GM12878 (cell line): ENCODE results near the gene IGF2R. TPM values are rescaled to one million over a fixed set of nuclear protein-coding genes. Genes with fewer than 3 reads are reported as not detected.

ENCODE experiments used
- ATF3 ChIP-seq: IDR thresholded peaks from 2 replicates; pipeline ENCODE4 v1.6.1; 2011; ENCODE audit warnings: low read depth, mild to moderate bottlenecking, low read length, moderate library complexity, borderline replicate concordance; ENCODE audit errors: extremely low read depth
- BCLAF1 ChIP-seq: fragments of 450-650 bp; IDR thresholded peaks from 2 replicates; pipeline ENCODE4 v1.6.1; 2017; ENCODE audit warnings: antibody characterized with exemption, mild to moderate bottlenecking, moderate library complexity
- E4F1 ChIP-seq: fragments of 450-650 bp; IDR thresholded peaks from 2 replicates; pipeline ENCODE4 v1.6.1; 2018; ENCODE audit warnings: borderline replicate concordance, mild to moderate bottlenecking; ENCODE audit not compliant: partially characterized antibody
- IKZF1 ChIP-seq: fragments of 450-650 bp; conservative IDR thresholded peaks from 2 replicates; pipeline ENCODE4 v1.6.1; 2017; ENCODE audit warnings: antibody characterized with exemption, mild to moderate bottlenecking
- KLF5 ChIP-seq: fragments of 450-650 bp; IDR thresholded peaks from 2 replicates; pipeline ENCODE4 v1.6.1; 2014; ENCODE audit warnings: mild to moderate bottlenecking; ENCODE audit not compliant: partially characterized antibody
- MTA2 ChIP-seq: fragments of 450-650 bp; IDR thresholded peaks from 2 replicates; pipeline ENCODE4 v1.6.1; 2016; ENCODE audit warnings: low read depth, mild to moderate bottlenecking, moderate library complexity
- MYB ChIP-seq: fragments of 150-350 bp; IDR thresholded peaks from 2 replicates; pipeline ENCODE4 v1.6.1; 2014; ENCODE audit warnings: mild to moderate bottlenecking, low read depth, low read length, borderline replicate concordance
- RELB ChIP-seq: fragments of 450-650 bp; IDR thresholded peaks from 2 replicates; pipeline ENCODE4 v1.6.1; 2017; ENCODE audit warnings: low read depth, mild to moderate bottlenecking, moderate library complexity
- SRF ChIP-seq, 2 experiments: IDR thresholded peaks; 2 replicates each; pipeline ENCODE4 v1.6.1; 2011; ENCODE audit warnings: low read depth in 2 of 2, low read length in 2 of 2, mild to moderate bottlenecking in 1 of 2, moderate library complexity in 1 of 2
- ZBTB4 ChIP-seq: fragments of 450-650 bp; formaldehyde crosslinking; IDR thresholded peaks from 2 replicates; pipeline ENCODE4 v1.4.0; 2022; ENCODE audit warnings: mild to moderate bottlenecking, moderate library complexity
- ZNF24 ChIP-seq: fragments of 450-650 bp; IDR thresholded peaks from 2 replicates; pipeline ENCODE4 v1.6.1; 2017; ENCODE audit warnings: antibody characterized with exemption, mild to moderate bottlenecking
- ZNF592 ChIP-seq: fragments of 450-650 bp; IDR thresholded peaks from 2 replicates; pipeline ENCODE4 v1.6.1; 2017; ENCODE audit warnings: mild to moderate bottlenecking, moderate library complexity
- polyA plus RNA-seq, 11 experiments: library from polyadenylated mRNA; depleted of rRNA in 4 of 11; unstranded in 6 of 11; stranded (reverse) in 5 of 11; fragments of >200 nt; fragmentation: Nextera tagmentation in 4 of 11; fragmentation: Illumina TruSeq in 1 of 11; extraction: Ambion mirVana in 4 of 11; extraction: Trizol in 1 of 11; gene quantifications; 1 replicate in 1 of 11; 2 replicates in 10 of 11; pipeline versions ENCODE4 v1.2.1 to v1.2.3, GENCODE V29; 2011 to 2016; ENCODE audit warnings: inconsistent platforms in 2 of 11, missing spikeins in 2 of 11, low read depth in 1 of 11
- total RNA-seq, 4 experiments: library from RNA; depleted of rRNA in 3 of 4; stranded (reverse); fragments of >200 nt in 3 of 4; fragmentation: Illumina TruSeq in 1 of 4; extraction: Trizol in 1 of 4; gene quantifications; 2 replicates each; pipeline versions ENCODE4 v1.2.1 to v1.2.3, GENCODE V29; 2013 to 2021

IGF2R gene
- total and polyA plus RNA-seq, 10 of the 15 experiments (the other 5 are each of a cell fraction or from before 2014, with no cell fraction given): 1.00 to 40.1 (median 16.8) TPM

- TF ChIP-seq ZBTB4 (CRISPR knock-in tag): no peak
- TF ChIP-seq MTA2: no peak; the same call in 1 of the 2 replicates
- TF ChIP-seq ZNF24: 0 out of 2 replicates have a peak, but pooled peaks have one; percentile 35
- peak; percentile 44; the same call in 1 of the 2 replicates for TF ChIP-seq RELB
- peak; percentile 74 for TF ChIP-seq MYB
- no peak for TF ChIP-seq E4F1
- no peak for TF ChIP-seq BCLAF1
- TF ChIP-seq IKZF1: peak; percentile 15; the same call in 1 of the 2 replicates
- no peak for TF ChIP-seq ATF3
- no peak for TF ChIP-seq SRF (IDR thresholded peaks at IDR 0.05; ENCODE audit: low read depth in 2 of 2, low read length in 2 of 2)
- TF ChIP-seq ZNF592: 0 out of 2 replicates have a peak, but pooled peaks have one; percentile 26
- peak; percentile 27 for TF ChIP-seq KLF5
Observed at GRCh38 chr6:159979136-159979874, 10.4 kb downstream of the IGF2R start (continued).
